Panc1 (cell line): ENCODE data around the gene MTNR1B. TPM values are rescaled to one million over a fixed set of nuclear protein-coding genes. Genes with fewer than 3 reads are reported as not detected.

Experiments used
- ATAC-seq: fragments of 200-7000 bp; cut with Tn5 transposase; 2 replicates; pipeline ENCODE4 v1.9.1; 2020; ENCODE audit warnings: mild to moderate bottlenecking, moderate library complexity
- BruUV-seq: library from RNA; stranded (reverse); fragments of 400-500 nt; replicated peaks from 2 replicates; lab custom pipeline; 2021; lab: Mats Ljungman, UMichigan
- CTCF ChIA-PET: fragments of 300-600 bp; sonication (Branson Sonifier 250); formaldehyde crosslinking; loops from one replicate; lab custom pipeline; 2022; ENCODE audit warnings: antibody characterized with exemption; lab: Charles Lee
- POLR2A ChIA-PET: fragments of 300-600 bp; sonication (Branson Sonifier 250); formaldehyde crosslinking; loops from one replicate; lab custom pipeline; 2022; ENCODE audit warnings: antibody characterized with exemption; lab: Charles Lee
- DNase-seq: peaks from one replicate; pipeline ENCODE4 v3.0.0-alpha.2; 2010; ENCODE audit warnings: low read depth, low spot score
- H3K27ac ChIP-seq: 2 replicates; pipeline ENCODE4 v1.5.1; 2011; ENCODE audit warnings: mild to moderate bottlenecking, low read length, inconsistent platforms
- H3K27me3 ChIP-seq: fragments of 200-500 bp; sonication (Bioruptor generic); 2 replicates; pipeline ENCODE4 v1.6.0; 2014; ENCODE audit warnings: low read length, inconsistent platforms; ENCODE audit not compliant: control insufficient read depth, insufficient read depth
- H3K36me3 ChIP-seq: fragments of 200-500 bp; sonication (Bioruptor generic); 2 replicates; pipeline ENCODE4 v1.5.1; 2014; ENCODE audit warnings: inconsistent platforms, mild to moderate bottlenecking, low read length, moderate library complexity; ENCODE audit not compliant: control insufficient read depth, insufficient read depth
- H3K4me1 ChIP-seq: 2 replicates; pipeline ENCODE4 v1.5.1; 2011; ENCODE audit warnings: inconsistent platforms, mild to moderate bottlenecking, low read length, moderate library complexity; ENCODE audit not compliant: control insufficient read depth, insufficient read depth
- H3K4me3 ChIP-seq, 2 experiments: 2 replicates each; pipeline ENCODE4 v1.5.1; 2011 to 2012; ENCODE audit warnings: low read depth in 2 of 2, low read length in 2 of 2, mild to moderate bottlenecking in 2 of 2, inconsistent platforms in 1 of 2, moderate library complexity in 1 of 2
- H3K9me3 ChIP-seq: fragments of 200-500 bp; sonication (Bioruptor generic); 2 replicates; pipeline ENCODE4 v1.5.1; 2014; ENCODE audit warnings: low read depth, mild to moderate bottlenecking, inconsistent platforms, low read length, moderate library complexity; ENCODE audit not compliant: control insufficient read depth, insufficient read depth
- POLR2AphosphoS5 ChIP-seq: IDR thresholded peaks from 2 replicates; pipeline ENCODE4 v1.6.1; 2012; ENCODE audit warnings: mild to moderate bottlenecking, low read depth, low read length, moderate library complexity
- SIN3A ChIP-seq: IDR thresholded peaks from 2 replicates; pipeline ENCODE4 v1.6.1; 2012; ENCODE audit warnings: low read depth, mild to moderate bottlenecking, low read length, moderate library complexity, borderline replicate concordance; ENCODE audit not compliant: insufficient read depth
- TCF7L2 ChIP-seq: IDR thresholded peaks from 2 replicates; pipeline ENCODE4 v1.6.1; 2011; ENCODE audit warnings: mild to moderate bottlenecking, low read depth, low read length, inconsistent platforms
- in situ Hi-C: cut with HindIII; loops from 2 replicates; pipeline ENCODE4 v1.10.0; 2016; ENCODE audit warnings: low sequenced_read_pairs, low pct_unique_long_range_greater_than_20kb
- intact Hi-C: fragments of 100-400 bp; cut with micrococcal nuclease; formaldehyde crosslinking; loops from one replicate; pipeline ENCODE4 v1.10.0; 2022; ENCODE audit not compliant: unreplicated experiment
- total RNA-seq: library from RNA; stranded (reverse); gene quantifications from one replicate; pipeline ENCODE4 v1.2.1, GENCODE V29; 2021; ENCODE audit not compliant: unreplicated experiment
- TF ChIP-seq, protein P1 (sequence below), 2 experiments: IDR thresholded peaks; 2 replicates each; pipeline ENCODE4 v1.6.1; 2011 to 2012; ENCODE audit warnings: low read depth in 2 of 2, control low read depth in 1 of 2, low read length in 1 of 2, mild to moderate bottlenecking in 1 of 2, moderate library complexity in 1 of 2; ENCODE audit not compliant: insufficient read depth in 1 of 2
- TF ChIP-seq, protein P2 (sequence below): fragments of 450-650 bp; IDR thresholded peaks from 2 replicates; pipeline ENCODE4 v1.5.1; 2017; ENCODE audit warnings: mild to moderate bottlenecking

The MTNR1B gene
- total RNA-seq, 1 experiment from 2014 or later, result not detected

DNA sequence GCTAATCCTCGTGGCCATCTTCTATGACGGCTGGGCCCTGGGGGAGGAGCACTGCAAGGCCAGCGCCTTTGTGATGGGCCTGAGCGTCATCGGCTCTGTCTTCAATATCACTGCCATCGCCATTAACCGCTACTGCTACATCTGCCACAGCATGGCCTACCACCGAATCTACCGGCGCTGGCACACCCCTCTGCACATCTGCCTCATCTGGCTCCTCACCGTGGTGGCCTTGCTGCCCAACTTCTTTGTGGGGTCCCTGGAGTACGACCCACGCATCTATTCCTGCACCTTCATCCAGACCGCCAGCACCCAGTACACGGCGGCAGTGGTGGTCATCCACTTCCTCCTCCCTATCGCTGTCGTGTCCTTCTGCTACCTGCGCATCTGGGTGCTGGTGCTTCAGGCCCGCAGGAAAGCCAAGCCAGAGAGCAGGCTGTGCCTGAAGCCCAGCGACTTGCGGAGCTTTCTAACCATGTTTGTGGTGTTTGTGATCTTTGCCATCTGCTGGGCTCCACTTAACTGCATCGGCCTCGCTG is 12.1 kb downstream of the MTNR1B start:
- Histone ChIP-seq H3K36me3 (no peaks in the 10 kb centered on the region), H3K4me1 (no peaks in the 10 kb centered on the region), H3K27me3 (no peaks in the 10 kb centered on the region; the same call in 1 of the 2 replicates), H3K4me3 (no peak overlapping the region), H3K9me3 (no peaks in the 10 kb centered on the region), H3K27ac (no peak overlapping the region)
- TF ChIP-seq, protein P1, sequence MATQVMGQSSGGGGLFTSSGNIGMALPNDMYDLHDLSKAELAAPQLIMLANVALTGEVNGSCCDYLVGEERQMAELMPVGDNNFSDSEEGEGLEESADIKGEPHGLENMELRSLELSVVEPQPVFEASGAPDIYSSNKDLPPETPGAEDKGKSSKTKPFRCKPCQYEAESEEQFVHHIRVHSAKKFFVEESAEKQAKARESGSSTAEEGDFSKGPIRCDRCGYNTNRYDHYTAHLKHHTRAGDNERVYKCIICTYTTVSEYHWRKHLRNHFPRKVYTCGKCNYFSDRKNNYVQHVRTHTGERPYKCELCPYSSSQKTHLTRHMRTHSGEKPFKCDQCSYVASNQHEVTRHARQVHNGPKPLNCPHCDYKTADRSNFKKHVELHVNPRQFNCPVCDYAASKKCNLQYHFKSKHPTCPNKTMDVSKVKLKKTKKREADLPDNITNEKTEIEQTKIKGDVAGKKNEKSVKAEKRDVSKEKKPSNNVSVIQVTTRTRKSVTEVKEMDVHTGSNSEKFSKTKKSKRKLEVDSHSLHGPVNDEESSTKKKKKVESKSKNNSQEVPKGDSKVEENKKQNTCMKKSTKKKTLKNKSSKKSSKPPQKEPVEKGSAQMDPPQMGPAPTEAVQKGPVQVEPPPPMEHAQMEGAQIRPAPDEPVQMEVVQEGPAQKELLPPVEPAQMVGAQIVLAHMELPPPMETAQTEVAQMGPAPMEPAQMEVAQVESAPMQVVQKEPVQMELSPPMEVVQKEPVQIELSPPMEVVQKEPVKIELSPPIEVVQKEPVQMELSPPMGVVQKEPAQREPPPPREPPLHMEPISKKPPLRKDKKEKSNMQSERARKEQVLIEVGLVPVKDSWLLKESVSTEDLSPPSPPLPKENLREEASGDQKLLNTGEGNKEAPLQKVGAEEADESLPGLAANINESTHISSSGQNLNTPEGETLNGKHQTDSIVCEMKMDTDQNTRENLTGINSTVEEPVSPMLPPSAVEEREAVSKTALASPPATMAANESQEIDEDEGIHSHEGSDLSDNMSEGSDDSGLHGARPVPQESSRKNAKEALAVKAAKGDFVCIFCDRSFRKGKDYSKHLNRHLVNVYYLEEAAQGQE (IDR thresholded peaks at IDR 0.05; ENCODE audit: insufficient read depth in 1 of 2, low read depth in 2 of 2, low read length in 1 of 2), result no peak
- TF ChIP-seq, protein P2, sequence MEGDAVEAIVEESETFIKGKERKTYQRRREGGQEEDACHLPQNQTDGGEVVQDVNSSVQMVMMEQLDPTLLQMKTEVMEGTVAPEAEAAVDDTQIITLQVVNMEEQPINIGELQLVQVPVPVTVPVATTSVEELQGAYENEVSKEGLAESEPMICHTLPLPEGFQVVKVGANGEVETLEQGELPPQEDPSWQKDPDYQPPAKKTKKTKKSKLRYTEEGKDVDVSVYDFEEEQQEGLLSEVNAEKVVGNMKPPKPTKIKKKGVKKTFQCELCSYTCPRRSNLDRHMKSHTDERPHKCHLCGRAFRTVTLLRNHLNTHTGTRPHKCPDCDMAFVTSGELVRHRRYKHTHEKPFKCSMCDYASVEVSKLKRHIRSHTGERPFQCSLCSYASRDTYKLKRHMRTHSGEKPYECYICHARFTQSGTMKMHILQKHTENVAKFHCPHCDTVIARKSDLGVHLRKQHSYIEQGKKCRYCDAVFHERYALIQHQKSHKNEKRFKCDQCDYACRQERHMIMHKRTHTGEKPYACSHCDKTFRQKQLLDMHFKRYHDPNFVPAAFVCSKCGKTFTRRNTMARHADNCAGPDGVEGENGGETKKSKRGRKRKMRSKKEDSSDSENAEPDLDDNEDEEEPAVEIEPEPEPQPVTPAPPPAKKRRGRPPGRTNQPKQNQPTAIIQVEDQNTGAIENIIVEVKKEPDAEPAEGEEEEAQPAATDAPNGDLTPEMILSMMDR, result no peak
- TF ChIP-seq SIN3A (no peak), TCF7L2 (no peak), POLR2AphosphoS5 (no peak)
- intact Hi-C loops (no loop called here), in situ Hi-C loops (no loop called here)
- ChIA-PET CTCF (no interaction called here), POLR2A (no interaction called here)
- no peak for DNase-seq
- BruUV-seq, result no TSS peak
- no peak for ATAC-seq

DNA sequence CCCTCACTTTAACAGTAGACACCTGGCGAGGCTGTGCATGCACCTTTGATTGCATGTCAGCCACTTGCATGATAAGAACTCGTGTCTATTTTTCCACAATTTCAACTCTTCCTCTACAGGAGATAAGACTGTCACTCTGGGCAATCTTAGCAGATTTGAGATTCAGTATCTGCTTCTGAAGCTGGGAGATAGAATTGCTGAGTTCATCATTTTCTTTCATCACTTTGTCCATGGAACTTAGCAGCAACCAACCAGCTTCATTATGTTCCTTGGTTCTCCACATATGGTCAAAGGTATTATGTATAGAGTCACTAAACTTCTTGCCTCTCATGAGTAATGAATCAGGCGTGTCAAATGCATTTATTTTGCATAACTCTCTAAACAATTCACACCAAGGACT is 17.1 kb downstream of the MTNR1B start:
- CTCF ChIA-PET, result no interaction called here
- no peak overlapping the region for H3K27ac ChIP-seq
- no peaks in the 10 kb centered on the region for H3K9me3 ChIP-seq
- in situ Hi-C loops (no loop called here), intact Hi-C loops (no loop called here)
- DNase-seq (no peak), ATAC-seq (no peak)
- POLR2A ChIA-PET, result no interaction called here
- H3K4me1 ChIP-seq, result no peaks in the 10 kb centered on the region
- H3K4me3 ChIP-seq, result no peak overlapping the region
- TF ChIP-seq SIN3A (no peak), TCF7L2 (no peak)
- TF ChIP-seq, protein P2, result no peak
- TF ChIP-seq, protein P1 (IDR thresholded peaks at IDR 0.05; ENCODE audit: insufficient read depth in 1 of 2, low read depth in 2 of 2, low read length in 1 of 2), result no peak
- no peaks in the 10 kb centered on the region for H3K36me3 ChIP-seq
- no TSS peak for BruUV-seq
- no peaks in the 10 kb centered on the region for H3K27me3 ChIP-seq
